Measurements from ENCODE around the gene FNDC11.

Gene FNDC11

DNA sequence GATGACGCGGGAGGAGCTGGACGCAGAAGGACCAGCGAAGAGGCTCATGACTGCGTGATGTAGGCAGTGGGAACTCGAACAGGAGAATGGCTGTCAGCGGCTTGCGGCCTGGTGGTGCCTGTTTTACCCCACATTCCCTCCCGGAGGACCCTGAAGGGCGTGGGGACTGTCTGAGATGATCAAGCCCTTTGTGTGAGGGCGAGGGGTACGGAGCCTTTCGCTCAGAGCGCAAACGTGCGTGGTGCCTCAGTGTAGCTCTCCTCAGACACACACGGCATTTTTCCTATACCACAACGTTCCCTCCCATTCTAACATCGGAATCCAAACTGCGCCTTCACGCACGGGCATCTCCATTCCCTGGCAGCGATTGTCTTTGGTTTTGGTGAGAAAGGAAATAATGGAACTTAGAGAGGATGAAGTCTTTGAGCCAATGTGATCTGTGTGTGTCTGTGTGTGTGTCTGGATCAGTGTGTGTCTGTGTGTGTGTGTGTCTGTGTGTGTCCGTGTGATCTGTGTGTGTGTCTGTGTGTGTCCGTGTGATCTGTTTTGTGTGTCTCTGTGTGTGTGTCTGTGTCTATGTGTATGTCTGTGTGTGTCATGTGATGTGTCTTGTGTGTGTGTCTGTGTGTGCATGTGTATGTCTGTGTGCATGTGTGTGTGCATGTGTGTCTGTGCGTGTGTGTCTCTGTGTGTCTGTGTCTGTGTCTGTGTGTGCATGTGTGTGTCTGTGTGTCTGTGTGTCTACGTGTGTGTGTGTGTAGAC lies 22.1 kb upstream of the FNDC11 start:
- TF ChIP-seq CTCF (IDR thresholded peaks at IDR 0.05; ENCODE audit: control insufficient read depth, extremely low read depth, insufficient read depth): no peak
- DNase-seq (ENCODE audit: low read depth): no peak
- H3K4me3 ChIP-seq (ENCODE audit: low read depth, low read length): no peak overlapping the region

GRCh38 chr20:63532449-63532971 lies 21.4 kb upstream of the FNDC11 start:
- TF ChIP-seq CTCF (IDR thresholded peaks at IDR 0.05; ENCODE audit: control insufficient read depth, extremely low read depth, insufficient read depth): no peak
- no peak overlapping the region for H3K4me3 ChIP-seq (ENCODE audit: low read depth, low read length)

DNA sequence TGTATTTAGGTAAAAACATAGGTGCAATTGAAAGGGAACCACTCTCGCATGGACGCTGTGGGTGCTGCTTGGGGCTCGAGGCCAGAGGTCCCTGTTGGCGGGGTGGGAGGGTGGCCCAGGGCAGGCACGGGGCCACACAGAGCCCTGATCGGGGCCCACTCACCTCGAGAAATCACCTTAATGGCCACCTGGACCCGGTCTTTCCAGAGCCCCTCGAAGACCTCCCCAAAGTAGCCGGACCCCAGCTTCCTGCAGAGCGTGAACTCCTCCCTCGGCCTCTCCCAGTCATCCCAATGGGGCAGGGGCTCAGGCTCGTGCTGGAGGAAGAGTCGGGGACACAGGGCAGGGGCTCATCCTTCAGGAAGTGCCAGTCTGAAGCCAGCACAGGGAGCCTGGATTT lies 20.6 kb upstream of the FNDC11 start:
- no peak for TF ChIP-seq CTCF (IDR thresholded peaks at IDR 0.05; ENCODE audit: control insufficient read depth, extremely low read depth, insufficient read depth)
- no peak for DNase-seq (ENCODE audit: low read depth)
- no peak overlapping the region for H3K4me3 ChIP-seq (ENCODE audit: low read depth, low read length)

More at GRCh38 chr20:63532449-63532971, 21.4 kb upstream of the FNDC11 start:
- DNase-seq (ENCODE audit: low read depth): no peak

- no peak for TF ChIP-seq CTCF (IDR thresholded peaks at IDR 0.05; ENCODE audit: control insufficient read depth, extremely low read depth, insufficient read depth)
- no peak overlapping the region for H3K4me3 ChIP-seq (ENCODE audit: low read depth, low read length)
- DNase-seq (ENCODE audit: low read depth): no peak
Observed at GRCh38 chr20:63533871-63534393, 20.0 kb upstream of the FNDC11 start.

GRCh38 chr20:63534427-63534830 lies 19.5 kb upstream of the FNDC11 start:
- no peak for DNase-seq (ENCODE audit: low read depth)
- no peak overlapping the region for H3K4me3 ChIP-seq (ENCODE audit: low read depth, low read length)
- no peak for TF ChIP-seq CTCF (IDR thresholded peaks at IDR 0.05; ENCODE audit: control insufficient read depth, extremely low read depth, insufficient read depth)

- TF ChIP-seq CTCF (IDR thresholded peaks at IDR 0.05; ENCODE audit: control insufficient read depth, extremely low read depth, insufficient read depth): no peak
- no peak overlapping the region for H3K4me3 ChIP-seq (ENCODE audit: low read depth, low read length)
- no peak for DNase-seq (ENCODE audit: low read depth)
Observed at GRCh38 chr20:63534831-63535651, 18.9 kb upstream of the FNDC11 start.
